ENCODE results near the gene CPA3.

CPA3 gene

DNA sequence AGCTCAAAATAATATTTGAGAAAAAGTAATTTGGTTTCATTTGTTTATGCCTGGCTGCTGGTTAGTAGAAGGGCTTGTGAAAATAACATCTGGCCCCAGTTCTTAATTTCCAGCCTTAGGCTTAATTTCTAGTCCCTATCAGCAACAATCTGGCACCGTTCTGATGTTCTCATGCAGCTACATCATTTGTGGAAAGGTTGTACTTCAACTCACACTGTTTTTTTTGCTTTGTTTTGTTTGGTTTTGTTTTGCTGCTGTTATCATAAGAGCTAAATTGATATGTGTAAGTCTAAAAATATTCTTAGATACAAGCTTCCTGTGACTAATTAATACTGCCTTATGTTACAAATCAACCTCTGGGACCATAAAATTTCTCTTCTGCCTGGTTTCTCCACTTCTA is 8.9 kb downstream of the CPA3 start:
- TF ChIP-seq, protein P1, sequence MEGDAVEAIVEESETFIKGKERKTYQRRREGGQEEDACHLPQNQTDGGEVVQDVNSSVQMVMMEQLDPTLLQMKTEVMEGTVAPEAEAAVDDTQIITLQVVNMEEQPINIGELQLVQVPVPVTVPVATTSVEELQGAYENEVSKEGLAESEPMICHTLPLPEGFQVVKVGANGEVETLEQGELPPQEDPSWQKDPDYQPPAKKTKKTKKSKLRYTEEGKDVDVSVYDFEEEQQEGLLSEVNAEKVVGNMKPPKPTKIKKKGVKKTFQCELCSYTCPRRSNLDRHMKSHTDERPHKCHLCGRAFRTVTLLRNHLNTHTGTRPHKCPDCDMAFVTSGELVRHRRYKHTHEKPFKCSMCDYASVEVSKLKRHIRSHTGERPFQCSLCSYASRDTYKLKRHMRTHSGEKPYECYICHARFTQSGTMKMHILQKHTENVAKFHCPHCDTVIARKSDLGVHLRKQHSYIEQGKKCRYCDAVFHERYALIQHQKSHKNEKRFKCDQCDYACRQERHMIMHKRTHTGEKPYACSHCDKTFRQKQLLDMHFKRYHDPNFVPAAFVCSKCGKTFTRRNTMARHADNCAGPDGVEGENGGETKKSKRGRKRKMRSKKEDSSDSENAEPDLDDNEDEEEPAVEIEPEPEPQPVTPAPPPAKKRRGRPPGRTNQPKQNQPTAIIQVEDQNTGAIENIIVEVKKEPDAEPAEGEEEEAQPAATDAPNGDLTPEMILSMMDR (IDR thresholded peaks at IDR 0.05; ENCODE audit: insufficient read depth, low read length), result no peak
- TF ChIP-seq GABPA (IDR thresholded peaks at IDR 0.05; ENCODE audit: low read depth) (no peak), POLR2AphosphoS5 (IDR thresholded peaks at IDR 0.05; ENCODE audit: low read depth) (no peak), SPI1 (IDR thresholded peaks at IDR 0.05; ENCODE audit: borderline replicate concordance, low read depth) (no peak)
- TF ChIP-seq, protein P2, sequence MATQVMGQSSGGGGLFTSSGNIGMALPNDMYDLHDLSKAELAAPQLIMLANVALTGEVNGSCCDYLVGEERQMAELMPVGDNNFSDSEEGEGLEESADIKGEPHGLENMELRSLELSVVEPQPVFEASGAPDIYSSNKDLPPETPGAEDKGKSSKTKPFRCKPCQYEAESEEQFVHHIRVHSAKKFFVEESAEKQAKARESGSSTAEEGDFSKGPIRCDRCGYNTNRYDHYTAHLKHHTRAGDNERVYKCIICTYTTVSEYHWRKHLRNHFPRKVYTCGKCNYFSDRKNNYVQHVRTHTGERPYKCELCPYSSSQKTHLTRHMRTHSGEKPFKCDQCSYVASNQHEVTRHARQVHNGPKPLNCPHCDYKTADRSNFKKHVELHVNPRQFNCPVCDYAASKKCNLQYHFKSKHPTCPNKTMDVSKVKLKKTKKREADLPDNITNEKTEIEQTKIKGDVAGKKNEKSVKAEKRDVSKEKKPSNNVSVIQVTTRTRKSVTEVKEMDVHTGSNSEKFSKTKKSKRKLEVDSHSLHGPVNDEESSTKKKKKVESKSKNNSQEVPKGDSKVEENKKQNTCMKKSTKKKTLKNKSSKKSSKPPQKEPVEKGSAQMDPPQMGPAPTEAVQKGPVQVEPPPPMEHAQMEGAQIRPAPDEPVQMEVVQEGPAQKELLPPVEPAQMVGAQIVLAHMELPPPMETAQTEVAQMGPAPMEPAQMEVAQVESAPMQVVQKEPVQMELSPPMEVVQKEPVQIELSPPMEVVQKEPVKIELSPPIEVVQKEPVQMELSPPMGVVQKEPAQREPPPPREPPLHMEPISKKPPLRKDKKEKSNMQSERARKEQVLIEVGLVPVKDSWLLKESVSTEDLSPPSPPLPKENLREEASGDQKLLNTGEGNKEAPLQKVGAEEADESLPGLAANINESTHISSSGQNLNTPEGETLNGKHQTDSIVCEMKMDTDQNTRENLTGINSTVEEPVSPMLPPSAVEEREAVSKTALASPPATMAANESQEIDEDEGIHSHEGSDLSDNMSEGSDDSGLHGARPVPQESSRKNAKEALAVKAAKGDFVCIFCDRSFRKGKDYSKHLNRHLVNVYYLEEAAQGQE (IDR thresholded peaks at IDR 0.05; ENCODE audit: insufficient replicate concordance, low read depth), result no peak
- no peak for DNase-seq (ENCODE audit: low read depth in 1 of 2, low spot score in 1 of 2)
- no peaks in the 10 kb centered on the region for H3K27me3 ChIP-seq (ENCODE audit: insufficient read depth, poor library complexity, severe bottlenecking)
- no peak overlapping the region for H3K27ac ChIP-seq (replicated peaks)
- H3K4me3 ChIP-seq (replicated peaks; ENCODE audit: insufficient read depth, low read length), result no peak overlapping the region

DNA sequence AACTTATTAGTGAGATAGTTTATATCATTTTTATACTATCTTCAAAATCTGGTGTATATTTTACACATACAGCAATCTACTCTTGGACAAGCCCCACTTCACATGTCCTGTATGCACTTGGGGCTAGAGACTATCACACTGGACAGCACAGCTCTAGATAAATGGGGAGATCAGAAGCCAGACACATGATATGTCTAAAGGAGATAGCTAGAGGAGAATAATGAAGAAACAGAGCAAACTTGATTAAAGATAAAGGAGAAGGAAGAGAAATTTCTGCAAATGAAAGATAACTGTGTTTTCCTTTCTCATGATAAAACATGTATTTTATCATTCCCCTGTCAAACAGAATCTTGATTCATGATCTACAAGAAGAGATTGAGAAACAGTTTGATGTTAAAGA is 13.0 kb downstream of the CPA3 start:
- DNase-seq (ENCODE audit: low read depth in 1 of 2, low spot score in 1 of 2), result no peak
- Histone ChIP-seq H3K27ac (replicated peaks) (no peak overlapping the region), H3K27me3 (ENCODE audit: insufficient read depth, poor library complexity, severe bottlenecking) (no peaks in the 10 kb centered on the region), H3K4me3 (replicated peaks; ENCODE audit: insufficient read depth, low read length) (no peak overlapping the region)
- TF ChIP-seq GABPA (IDR thresholded peaks at IDR 0.05; ENCODE audit: low read depth) (no peak), POLR2AphosphoS5 (IDR thresholded peaks at IDR 0.05; ENCODE audit: low read depth) (no peak), SPI1 (IDR thresholded peaks at IDR 0.05; ENCODE audit: borderline replicate concordance, low read depth) (no peak)
- TF ChIP-seq, protein P2 (IDR thresholded peaks at IDR 0.05; ENCODE audit: insufficient replicate concordance, low read depth), result no peak
- TF ChIP-seq, protein P1 (IDR thresholded peaks at IDR 0.05; ENCODE audit: insufficient read depth, low read length), result no peak

DNA sequence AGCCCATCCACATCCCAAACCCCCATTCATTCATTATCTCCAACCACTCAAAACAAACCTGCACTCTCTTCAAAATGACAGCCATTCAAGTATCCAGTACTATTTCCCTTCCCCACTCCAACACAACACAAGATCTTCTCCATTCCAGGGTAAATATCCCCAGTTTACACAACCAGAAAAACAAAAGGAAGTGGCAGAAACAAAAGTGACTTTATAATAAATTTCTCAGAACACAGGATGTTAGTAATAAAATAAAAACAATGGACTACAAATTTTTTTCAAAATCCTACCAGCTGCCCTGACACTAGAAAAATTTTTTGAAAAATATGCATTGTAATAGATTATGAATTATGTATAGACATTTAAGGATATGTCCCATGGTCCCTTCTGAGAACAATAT is 14.2 kb downstream of the CPA3 start:
- no peak for TF ChIP-seq POLR2AphosphoS5 (IDR thresholded peaks at IDR 0.05; ENCODE audit: low read depth)
- no peak for TF ChIP-seq SPI1 (IDR thresholded peaks at IDR 0.05; ENCODE audit: borderline replicate concordance, low read depth)
- TF ChIP-seq, protein P2 (IDR thresholded peaks at IDR 0.05; ENCODE audit: insufficient replicate concordance, low read depth), result no peak
- TF ChIP-seq, protein P1 (IDR thresholded peaks at IDR 0.05; ENCODE audit: insufficient read depth, low read length), result no peak
- TF ChIP-seq GABPA (IDR thresholded peaks at IDR 0.05; ENCODE audit: low read depth), result no peak
- Histone ChIP-seq H3K27me3 (ENCODE audit: insufficient read depth, poor library complexity, severe bottlenecking) (no peaks in the 10 kb centered on the region), H3K27ac (replicated peaks) (no peak overlapping the region), H3K4me3 (replicated peaks; ENCODE audit: insufficient read depth, low read length) (no peak overlapping the region)
- DNase-seq (ENCODE audit: low read depth in 1 of 2, low spot score in 1 of 2), result no peak

Data from HL-60 (cell line).